Bronchial epithelial cell (primary cell): ENCODE data around the gene DDX56. TPM values are rescaled to one million over a fixed set of nuclear protein-coding genes. Genes with fewer than 3 reads are reported as not detected.

Experiments used
- DNase-seq: peaks from one replicate; pipeline ENCODE4 v3.0.0-alpha.2; 2010; ENCODE audit warnings: low read depth
- FAIRE-seq: peaks from 2 replicates; lab custom pipeline; 2011; peaks lifted over from hg19 to GRCh38; lab: Jason Lieb, UNC
- H3K27me3 ChIP-seq: 2 replicates; pipeline ENCODE4 v1.5.1; 2011; ENCODE audit warnings: low read length; ENCODE audit not compliant: control insufficient read depth, insufficient read depth
- H3K36me3 ChIP-seq: 2 replicates; pipeline ENCODE4 v1.5.1; 2011; ENCODE audit warnings: low read length; ENCODE audit not compliant: control insufficient read depth, insufficient read depth
- H3K4me3 ChIP-seq: 2 replicates; pipeline ENCODE4 v1.5.1; 2011; ENCODE audit warnings: mild to moderate bottlenecking, low read depth, low read length, control low read depth
- CTCF ChIP-seq: IDR thresholded peaks from 2 replicates; pipeline ENCODE4 v1.5.1; 2011; ENCODE audit warnings: mild to moderate bottlenecking, moderate library complexity, low read length, control low read depth, inconsistent platforms; ENCODE audit not compliant: insufficient read depth, severe bottlenecking
- total RNA-seq: library from RNA; depleted of rRNA; stranded (reverse); fragments of >200 nt; gene quantifications from 2 replicates; pipeline ENCODE4 v1.2.1, GENCODE V29; 2014

DDX56 gene
- total RNA-seq, 1 donor from 2014 or later = 65.0 TPM

GRCh38 chr7:44533301-44534055 is 40.2 kb downstream of the DDX56 start:
- H3K36me3 ChIP-seq = no peaks in the 10 kb centered on the region
- H3K4me3 ChIP-seq = no peak overlapping the region
- FAIRE-seq (no peak), DNase-seq (no peak)
- H3K27me3 ChIP-seq = no peaks in the 10 kb centered on the region
- no peak for TF ChIP-seq CTCF

- Histone ChIP-seq H3K36me3 (no peaks in the 10 kb centered on the region), H3K4me3 (no peak overlapping the region), H3K27me3 (no peaks in the 10 kb centered on the region)
- DNase-seq (no peak), FAIRE-seq (no peak)
- no peak for TF ChIP-seq CTCF
Measured at GRCh38 chr7:44531421-44532380, 42.0 kb downstream of the DDX56 start.

- no peak for TF ChIP-seq CTCF
- H3K36me3 ChIP-seq = no peaks in the 10 kb centered on the region
- FAIRE-seq (peak; percentile 90), DNase-seq (peak; percentile 8)
- H3K4me3 ChIP-seq = no peak overlapping the region
- H3K27me3 ChIP-seq = no peaks in the 10 kb centered on the region
Measured at GRCh38 chr7:44530990-44531389, 42.7 kb downstream of the DDX56 start.

GRCh38 chr7:44524811-44525388 is 48.8 kb downstream of the DDX56 start:
- no peak for DNase-seq
- FAIRE-seq = no peak
- Histone ChIP-seq H3K4me3 (no peak overlapping the region), H3K36me3 (no peaks in the 10 kb centered on the region), H3K27me3 (no peaks in the 10 kb centered on the region)
- TF ChIP-seq CTCF = no peak

GRCh38 chr7:44522315-44522714 is 51.4 kb downstream of the DDX56 start:
- FAIRE-seq = no peak

More at GRCh38 chr7:44522315-44522714, 51.4 kb downstream of the DDX56 start:
- no peak for TF ChIP-seq CTCF
- no peak for DNase-seq
- Histone ChIP-seq H3K27me3 (no peaks in the 10 kb centered on the region), H3K4me3 (no peak overlapping the region), H3K36me3 (no peaks in the 10 kb centered on the region)
